GM18870 (cell line): ENCODE results near the gene FECH.
"Not testable (repeated sequence)": the region's sequence is repeated elsewhere in the genome, so short reads cannot be mapped to it uniquely, and the experiment has no call there.

Experiments used
- ATAC-seq: cut with Tn5 transposase; IDR thresholded peaks from one replicate; pipeline ENCODE4 v1.9.1; 2021; ENCODE audit warnings: moderate library complexity; ENCODE audit not compliant: unreplicated experiment

Gene FECH, protein sequence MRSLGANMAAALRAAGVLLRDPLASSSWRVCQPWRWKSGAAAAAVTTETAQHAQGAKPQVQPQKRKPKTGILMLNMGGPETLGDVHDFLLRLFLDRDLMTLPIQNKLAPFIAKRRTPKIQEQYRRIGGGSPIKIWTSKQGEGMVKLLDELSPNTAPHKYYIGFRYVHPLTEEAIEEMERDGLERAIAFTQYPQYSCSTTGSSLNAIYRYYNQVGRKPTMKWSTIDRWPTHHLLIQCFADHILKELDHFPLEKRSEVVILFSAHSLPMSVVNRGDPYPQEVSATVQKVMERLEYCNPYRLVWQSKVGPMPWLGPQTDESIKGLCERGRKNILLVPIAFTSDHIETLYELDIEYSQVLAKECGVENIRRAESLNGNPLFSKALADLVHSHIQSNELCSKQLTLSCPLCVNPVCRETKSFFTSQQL

DNA sequence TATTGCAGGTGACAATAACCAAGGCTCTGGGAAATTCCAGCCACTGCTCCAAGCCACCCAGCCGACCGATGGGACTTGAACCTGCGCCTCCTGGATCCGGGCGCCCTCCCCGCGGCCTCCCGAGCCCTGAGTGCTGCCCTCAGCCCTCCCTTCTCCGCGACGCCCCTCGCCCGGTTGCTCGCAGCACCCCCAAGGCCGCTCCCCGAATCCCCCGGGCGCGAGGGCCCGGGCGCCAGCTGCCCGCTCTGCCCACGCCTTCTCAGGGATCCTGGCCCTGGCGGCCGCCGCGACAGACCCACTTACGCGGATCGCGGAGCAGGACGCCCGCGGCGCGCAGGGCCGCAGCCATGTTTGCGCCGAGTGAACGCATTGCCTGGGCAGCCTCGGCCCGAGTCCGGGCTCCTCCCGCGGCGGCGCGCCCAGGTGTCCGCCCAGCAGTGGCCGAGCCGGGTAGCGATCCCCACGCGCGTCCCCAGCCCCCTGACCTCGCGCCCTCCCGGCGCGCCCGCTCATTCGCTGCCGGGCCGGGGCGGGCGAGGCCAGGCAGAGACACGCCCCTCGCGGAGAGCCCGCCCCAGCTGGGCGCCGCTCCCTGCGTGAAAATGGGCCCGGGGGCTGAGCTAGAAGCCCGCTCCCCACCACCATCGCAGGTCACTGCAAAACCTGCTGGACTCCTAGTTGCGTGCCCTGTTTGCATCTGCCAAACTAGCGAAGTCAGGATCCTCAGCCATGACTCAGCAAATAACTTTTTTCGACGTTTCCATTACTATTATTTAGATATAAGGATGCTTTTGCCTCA lies at the start of gene FECH:
FECH (minus strand) TSS at position 452 of the 799 bp plus-strand sequence; CDS start at position 370, 82 bp downstream.
- ATAC-seq, result peak; percentile 54

DNA sequence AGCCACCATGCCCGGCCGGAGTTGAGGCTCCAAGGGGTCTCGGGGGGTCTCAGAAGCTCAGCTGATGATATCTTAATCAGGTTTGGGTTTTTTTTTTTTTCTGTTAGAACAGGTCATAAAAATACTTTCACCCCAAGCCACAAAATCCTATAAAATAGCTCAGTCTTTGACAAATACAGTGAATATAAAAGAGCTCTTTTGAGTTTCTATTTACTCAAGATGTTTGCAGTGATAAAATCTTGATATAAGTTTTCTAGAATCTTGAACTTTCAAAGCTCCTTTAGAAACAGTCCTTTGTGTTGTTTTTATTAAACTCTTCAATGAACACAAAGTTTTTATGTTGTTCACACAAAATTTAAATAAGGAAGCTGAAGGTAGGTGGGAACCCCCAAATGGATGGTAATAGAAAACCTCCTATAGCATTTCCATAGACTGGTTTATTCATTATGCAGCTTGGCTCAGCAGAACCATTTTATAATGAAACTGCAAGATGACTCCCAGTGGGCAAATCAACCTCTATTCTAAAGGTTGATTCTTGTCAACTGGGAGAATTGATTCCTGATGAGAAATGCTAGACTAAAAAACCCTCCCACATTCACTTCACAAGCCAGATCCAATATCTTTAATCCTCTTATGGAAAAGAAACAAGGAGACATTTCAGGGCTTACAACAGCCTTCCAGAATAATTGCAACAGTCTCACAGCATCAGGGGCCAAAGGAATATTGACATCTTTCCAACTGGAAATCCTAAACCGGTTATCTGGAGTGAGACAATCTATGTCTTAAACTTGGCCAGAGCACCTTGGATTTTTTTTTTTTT lies 48.7 kb upstream of the FECH start:
- no peak for ATAC-seq

DNA sequence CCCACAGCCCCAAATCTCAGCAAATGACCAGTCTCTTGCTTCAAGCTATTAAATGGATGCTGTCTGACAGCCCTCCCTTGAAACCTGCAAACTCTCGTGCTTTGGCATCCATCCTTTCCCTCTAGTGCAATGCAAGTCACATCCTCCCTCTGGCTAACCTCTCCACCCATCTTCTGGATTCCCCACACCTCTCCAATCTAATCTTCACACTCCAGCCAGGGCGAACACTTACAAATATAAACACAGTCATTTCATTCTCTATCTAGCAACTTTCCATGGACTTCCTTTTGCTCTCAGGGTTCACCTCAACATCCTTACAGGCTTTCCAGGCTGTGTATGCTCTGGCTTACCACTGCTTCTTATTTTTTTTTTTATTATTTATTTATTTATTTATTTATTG lies 45.2 kb upstream of the FECH start:
- ATAC-seq, result no peak

DNA sequence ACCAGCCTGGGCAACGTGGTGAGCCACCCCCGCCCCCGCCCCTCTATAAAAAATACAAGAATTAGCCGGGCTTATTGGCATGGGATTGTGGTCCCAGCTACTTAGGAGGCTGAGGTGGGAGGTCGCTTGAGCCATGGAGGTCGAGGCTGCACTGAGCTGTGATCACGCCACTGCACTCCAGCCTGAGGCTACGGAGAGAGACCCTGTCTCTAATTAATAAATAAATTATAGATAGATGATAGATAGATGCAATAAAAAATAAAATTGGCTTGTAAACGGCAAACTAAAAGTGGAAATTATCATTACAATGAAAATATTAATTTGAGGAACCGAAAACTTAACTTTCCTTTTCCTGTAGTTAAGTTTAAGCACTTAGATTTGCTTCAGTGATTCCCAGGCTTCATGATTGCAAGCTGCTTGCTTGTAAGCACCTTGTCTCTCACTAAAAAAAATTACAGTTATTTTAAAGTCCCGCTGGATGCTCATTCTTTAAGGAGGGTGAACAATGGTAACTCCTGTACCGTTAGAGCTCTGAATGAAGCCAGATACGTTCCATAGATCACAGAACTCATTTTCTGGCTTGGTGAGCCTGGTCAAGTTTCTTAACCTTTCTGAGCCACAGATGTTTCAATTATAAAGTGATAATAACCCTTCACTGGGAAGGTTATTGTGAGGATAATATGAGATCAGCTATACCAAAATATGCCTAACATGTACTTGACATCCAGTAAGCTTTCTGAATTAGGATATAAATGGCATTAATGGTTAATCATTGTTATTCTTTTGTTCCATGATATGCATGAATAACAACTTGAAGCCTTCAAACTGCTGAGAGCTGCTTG lies 44.5 kb upstream of the FECH start:
- peak; percentile 38 for ATAC-seq

DNA sequence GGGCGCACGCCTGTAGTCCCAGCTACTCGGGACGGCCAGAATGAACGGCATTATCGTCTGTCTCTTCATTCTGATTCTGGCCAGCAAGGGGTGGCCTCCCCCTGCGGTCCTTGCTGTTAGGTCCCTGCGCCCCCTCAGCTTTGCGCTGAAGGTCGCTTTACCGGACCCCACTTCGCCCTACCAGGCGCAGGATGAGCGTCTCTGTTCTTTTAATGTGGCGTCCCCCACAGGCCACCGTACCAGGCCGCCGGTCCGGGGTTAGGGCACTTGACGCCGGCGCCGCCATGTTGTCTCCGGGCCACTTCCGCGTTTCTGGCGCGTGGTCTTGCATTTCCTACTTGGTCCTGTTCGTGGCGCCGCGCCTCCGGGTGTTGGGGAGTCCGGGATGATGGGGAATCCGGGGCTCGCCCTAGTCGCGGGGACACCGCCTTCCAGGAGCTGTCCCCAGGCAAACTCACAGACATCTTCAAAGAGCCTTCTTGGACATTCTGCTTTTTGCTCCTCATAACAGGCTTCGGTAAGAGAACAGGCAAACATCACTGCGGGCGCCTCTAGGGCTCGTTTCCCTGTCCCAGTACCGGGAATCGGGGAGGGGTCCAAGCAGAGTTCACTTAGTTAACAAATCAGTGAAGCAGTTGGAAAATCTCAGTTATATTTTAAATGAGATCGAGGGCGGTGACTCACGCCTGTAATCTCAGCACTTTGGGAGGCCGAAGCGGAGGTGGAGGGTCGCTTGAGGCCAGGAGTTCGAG lies 43.7 kb upstream of the FECH start:
- ATAC-seq, result peak; percentile 86

DNA sequence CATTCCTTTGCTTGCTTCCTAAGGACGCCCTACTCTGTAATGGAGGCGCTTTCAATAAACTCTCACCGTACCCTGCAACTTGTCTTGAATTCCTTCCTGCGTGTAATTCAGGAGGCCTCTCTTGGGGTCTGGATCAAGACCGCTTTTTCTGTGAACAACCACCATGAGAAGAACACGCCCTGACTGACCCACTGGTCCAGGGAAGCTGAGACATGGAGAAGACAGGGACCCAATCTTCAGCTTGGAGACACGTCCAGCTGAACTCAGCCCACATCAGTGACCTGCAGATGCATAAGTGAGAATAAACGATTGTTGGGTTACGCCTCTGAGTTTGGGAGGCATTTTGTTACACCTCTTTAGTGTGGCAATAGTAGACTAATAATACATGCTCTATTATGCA lies 42.9 kb upstream of the FECH start:
- no peak for ATAC-seq

DNA sequence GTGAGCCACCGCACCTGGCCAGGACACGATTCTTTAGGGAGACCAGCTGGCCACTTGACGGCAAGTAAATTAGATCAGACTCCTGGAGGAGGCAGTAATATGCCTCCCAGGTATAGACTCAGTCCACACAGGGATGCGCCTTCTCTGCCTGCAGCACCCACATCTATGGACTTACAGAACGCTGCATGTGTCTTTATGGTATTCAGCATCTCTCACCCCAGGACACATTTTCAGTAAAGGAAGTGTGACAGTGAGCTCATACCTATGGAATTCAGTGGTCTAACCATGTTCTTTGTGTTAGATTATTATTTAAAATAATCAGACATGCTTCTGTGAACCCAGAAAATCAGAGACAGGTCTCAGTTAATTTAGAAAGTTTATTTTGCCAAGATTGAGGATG lies 41.0 kb upstream of the FECH start:
- no peak for ATAC-seq

DNA sequence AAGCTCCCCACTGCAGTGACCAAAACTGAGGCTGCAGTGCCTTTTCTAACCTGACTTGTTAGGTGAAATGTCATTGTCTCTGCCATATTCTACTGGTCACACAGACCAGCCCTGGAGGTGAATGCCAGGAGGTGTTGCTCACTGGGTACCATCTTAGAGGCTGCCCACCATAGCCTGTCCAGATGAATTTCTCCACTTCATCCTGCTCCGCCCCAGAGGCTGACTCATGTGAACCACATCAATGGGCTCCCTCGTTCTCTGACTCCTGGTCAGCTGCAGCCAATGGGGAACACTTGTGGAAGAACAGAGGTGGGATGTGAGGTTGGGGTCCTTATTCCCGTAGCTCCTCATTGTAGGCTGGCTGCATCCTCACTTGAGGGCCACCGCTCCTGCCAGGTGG lies 38.5 kb upstream of the FECH start:
- ATAC-seq, result no peak

DNA sequence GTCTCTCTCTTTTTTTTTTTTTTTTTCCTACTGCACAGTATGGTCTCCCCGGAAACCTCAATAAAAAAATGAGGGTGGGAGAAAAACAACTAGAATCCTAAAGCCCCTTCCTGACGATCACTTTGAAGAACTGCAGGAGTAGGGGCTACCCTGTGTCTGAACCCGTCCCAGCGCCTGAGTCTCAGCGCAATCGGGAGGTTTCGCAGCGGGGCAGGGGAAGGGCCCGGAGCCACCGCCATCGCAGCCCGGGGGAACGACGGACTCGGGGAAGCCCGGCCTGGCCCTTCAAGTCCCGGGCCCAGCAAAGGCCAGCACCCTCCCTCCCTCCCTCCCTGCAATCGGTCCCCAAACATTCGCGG lies 34.7 kb upstream of the FECH start:
- ATAC-seq, result no peak

DNA sequence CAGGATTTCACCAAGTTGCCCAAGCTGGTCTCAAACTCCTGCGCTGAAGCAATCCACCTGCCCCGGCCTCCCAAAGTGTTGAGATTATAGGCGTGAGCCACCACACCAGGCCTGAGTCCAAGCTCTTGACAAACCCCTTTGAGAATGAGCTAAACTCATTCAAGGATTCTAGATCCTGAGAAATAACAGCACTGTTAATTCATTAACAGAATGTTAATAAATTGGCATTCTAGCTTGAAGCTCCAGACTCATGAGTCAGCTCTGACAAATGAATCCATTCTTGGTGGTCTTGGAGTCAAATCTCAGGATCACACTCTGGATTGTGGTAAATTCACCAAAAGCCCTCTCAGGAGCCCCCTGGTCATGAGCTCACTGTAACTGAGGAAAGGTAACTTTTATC lies 33.4 kb upstream of the FECH start:
- no peak for ATAC-seq

DNA sequence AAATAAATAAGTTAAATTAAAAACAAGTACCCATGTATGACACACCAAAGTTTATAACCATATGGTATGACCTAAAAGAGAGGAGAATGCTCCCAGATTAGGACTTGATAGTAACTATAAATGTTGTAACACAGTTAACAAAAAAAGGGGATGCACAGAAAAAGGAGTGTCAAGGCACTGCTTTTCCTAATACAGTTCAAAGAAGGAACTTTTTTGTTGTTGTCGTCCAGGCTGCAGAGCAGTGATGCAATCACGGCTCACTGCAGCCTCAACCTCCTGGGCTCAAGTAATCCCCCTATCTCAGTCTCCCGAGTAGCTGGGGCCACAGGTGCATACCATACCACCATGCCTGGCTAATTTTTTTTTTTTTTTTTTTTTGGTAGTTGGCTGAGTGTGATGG lies 32.4 kb upstream of the FECH start:
- no peak for ATAC-seq

DNA sequence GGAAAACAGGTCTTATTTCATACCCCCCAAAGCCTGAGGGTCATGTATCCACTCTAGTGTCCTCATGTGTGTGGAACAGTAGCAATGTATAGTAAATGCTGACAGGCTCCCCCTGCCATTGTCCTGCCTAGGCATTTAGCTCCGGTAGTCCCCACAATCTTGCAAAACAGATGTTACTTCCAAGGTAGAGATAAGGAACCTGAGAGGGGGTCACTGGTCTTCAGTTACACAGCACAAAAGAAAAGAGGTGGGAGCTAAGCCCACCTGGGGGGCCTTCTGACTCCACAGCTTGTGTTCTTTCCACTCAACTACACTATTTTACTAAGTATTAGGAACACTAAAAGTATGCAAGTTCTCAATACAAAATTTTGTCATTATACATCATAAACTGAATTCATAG lies 17.4 kb upstream of the FECH start:
- no peak for ATAC-seq

DNA sequence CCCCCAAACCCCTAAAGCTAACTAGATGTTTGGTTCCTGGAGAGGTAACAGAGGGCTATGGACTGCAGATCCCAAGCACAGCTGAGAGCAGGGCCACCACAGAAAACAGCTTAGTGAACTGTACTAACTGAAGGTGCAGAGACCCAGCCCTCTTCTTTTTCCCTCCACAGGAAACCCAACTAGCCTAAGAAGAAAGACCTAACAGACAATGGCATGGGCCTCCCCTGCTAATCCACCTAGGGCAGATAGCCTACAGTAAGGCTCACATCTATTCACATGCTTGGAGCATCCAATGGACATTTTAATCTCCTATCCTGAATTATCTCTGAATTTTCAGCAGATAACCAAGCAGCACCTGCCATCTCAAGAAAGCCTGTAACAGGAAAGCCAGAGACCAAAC lies 8.8 kb upstream of the FECH start:
- no peak for ATAC-seq

DNA sequence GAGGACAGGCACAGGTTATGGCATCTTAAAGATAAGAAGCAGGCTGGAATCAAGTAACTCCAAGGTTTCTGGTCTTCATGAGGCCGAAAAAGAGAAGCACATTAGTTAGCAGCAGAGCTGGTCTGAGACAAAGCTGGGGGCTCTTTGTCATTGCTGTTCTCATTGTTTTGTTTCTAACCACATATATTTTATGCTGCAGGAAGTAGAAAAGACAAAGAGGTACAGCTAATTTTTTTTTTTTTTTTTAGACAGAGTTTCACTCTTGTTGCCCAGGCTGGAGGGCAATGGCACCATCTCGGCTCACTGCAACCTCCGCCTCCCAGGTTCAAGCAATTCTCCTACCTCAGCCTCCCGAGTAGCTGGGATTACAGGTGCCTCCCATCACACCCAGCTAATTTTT lies 6.2 kb upstream of the FECH start:
- ATAC-seq, result not testable (repeated sequence)

DNA sequence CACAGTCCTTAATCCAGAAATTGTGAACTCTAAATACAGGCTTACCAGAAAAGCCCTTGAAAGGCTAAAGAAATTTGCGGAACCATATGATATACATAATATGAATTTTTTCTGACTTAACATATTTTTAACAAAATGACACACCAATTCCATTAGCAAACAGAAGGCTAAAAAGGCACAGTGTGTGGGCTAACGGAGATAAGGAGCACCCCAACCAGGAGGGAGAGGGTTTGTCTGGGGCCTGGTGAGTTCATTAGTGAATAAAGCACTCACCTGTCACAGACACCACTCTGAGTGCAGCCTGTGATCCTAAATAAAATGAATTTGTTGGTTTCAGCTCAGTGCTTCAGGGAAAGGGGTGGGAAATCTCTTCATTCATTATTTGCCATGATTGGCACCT lies 2.7 kb upstream of the FECH start:
- no peak for ATAC-seq

DNA sequence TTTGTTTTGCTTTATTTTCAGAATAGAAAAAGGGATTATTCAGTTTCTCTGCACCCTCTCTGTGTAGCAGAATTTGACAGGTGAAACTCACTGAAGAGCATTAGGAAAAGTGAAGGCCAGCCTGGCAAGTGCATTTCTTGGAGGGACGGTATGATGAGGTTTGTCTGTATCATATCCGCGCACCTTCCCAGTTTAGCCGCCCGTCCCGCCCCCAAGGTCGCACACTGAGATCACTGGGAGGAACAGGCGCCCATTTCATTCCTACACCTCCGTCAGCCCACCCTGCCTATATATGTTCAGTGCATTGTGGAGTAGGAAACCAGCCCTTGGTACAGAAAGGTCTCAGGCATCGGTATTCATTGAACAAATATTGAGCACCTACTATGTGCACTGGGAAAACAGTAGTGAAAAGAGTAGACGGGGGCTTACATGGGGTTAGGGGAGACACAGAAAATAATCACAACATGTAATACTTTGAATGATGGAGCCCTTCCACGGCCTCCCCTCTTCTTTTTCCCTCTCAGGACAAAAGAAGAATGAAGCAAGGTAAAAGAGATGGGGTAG lies 678 bp upstream of the FECH start:
- ATAC-seq, result no peak

DNA sequence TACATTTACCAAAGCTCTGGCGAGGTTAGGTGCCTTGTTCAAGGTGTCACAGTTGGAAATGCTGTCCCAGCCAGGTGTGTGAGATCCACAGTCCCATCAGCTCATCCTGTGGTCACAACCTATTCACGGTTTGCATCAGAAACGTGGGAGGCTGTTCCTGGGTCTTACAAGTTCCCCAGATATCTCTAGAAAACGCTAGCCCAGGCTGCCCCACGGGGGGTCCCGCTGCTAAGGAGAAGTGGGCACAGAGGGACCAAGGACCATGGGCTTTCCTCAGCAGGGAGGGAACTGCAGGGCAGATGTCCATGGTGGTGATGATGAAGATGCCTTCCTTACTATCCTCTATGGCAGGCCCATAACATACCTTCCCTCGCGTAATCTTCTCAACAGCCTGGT lies 649 bp downstream of the FECH start:
- peak; percentile 4 for ATAC-seq

DNA sequence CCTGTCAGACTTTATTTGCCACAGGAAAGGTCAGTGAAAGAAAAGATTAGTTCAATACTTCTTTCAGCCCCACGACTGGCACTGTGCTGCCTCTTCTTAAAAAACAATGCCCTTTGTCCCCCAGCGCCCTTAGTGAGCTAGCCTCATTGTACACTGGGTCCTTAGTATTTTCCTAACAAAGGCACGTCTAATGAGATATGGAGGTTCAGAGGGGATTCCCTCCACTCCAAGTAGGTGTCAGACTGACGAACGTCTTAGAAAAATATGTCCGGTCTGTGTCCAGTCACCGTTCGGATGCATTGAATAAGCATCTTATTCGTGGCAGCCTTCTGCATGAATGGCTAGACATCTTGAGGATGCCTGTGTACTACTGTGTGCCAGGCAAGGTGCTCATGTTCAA lies 1.1 kb downstream of the FECH start:
- ATAC-seq, result no peak

DNA sequence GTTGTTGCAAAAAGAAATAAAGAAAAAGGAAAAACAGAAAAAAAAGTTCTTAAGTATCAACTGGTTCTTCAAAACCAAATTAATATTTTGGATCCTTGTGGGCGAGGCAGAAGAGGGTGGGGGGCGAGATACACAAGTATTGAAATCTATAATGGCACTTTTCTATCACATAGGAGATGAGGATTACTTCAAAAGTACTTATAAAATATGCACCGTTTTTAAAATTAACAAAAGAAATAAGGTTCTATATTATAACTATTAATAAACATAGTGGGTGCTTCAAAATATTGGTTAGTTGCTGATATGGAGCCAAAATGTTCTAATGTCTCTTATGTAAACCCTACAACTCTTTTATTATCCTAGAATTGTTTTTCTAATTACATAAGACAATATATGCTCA lies 2.1 kb downstream of the FECH start:
- ATAC-seq, result no peak
